HepG2 (cell line): Measurements from ENCODE around the gene PLA2G4D. TPM values are rescaled to one million over a fixed set of nuclear protein-coding genes. Genes with fewer than 3 reads are reported as not detected.

Experiments used
- CREM ChIP-seq, 2 experiments: sonication (generic) in 1 of 2; formaldehyde crosslinking in 1 of 2; IDR thresholded peaks; 2 replicates each; pipeline versions ENCODE4 v1.4.0 to v1.6.1; 2016 to 2020; ENCODE audit warnings: antibody characterized with exemption in 1 of 2, mild to moderate bottlenecking in 1 of 2, missing genetic modification reagents in 1 of 2
- FOXK1 ChIP-seq: sonication (generic); formaldehyde crosslinking; IDR thresholded peaks from 2 replicates; pipeline ENCODE4 v1.4.0; 2020; ENCODE audit warnings: low read depth, missing genetic modification reagents, borderline replicate concordance
- GATAD2A ChIP-seq: IDR thresholded peaks from 2 replicates; pipeline ENCODE4 v1.6.1; 2016
- HMG20A ChIP-seq: IDR thresholded peaks from 2 replicates; pipeline ENCODE4 v1.6.1; 2016; ENCODE audit warnings: borderline replicate concordance
- HNF4A ChIP-seq: sonication (generic); formaldehyde crosslinking; IDR thresholded peaks from 2 replicates; pipeline ENCODE4 v1.4.0; 2020; ENCODE audit warnings: missing genetic modification reagents
- KDM3A ChIP-seq: IDR thresholded peaks from 2 replicates; pipeline ENCODE4 v1.6.1; 2018; ENCODE audit warnings: low read depth, missing compliant biosample characterization
- RXRA ChIP-seq: sonication (generic); formaldehyde crosslinking; IDR thresholded peaks from 2 replicates; pipeline ENCODE4 v1.5.1; 2020; ENCODE audit warnings: missing genetic modification reagents
- TCF7 ChIP-seq: sonication (generic); IDR thresholded peaks from 2 replicates; pipeline ENCODE4 v1.6.1; 2016; ENCODE audit warnings: antibody characterized with exemption, low read depth
- ZBTB38 ChIP-seq: sonication (generic); formaldehyde crosslinking; IDR thresholded peaks from 2 replicates; pipeline ENCODE4 v1.5.1; 2020; ENCODE audit warnings: mild to moderate bottlenecking, missing genetic modification reagents
- ZFP36 ChIP-seq: fragments of 150-350 bp; IDR thresholded peaks from 2 replicates; pipeline ENCODE4 v1.6.1; 2018; ENCODE audit warnings: borderline replicate concordance, low read length, low read depth; ENCODE audit not compliant: partially characterized antibody
- ZFY ChIP-seq: sonication (generic); formaldehyde crosslinking; IDR thresholded peaks from 2 replicates; pipeline ENCODE4 v1.4.0; 2020; ENCODE audit warnings: missing genetic modification reagents
- ZNF136 ChIP-seq: sonication (generic); formaldehyde crosslinking; IDR thresholded peaks from 2 replicates; pipeline ENCODE4 v1.8.1; 2022; ENCODE audit warnings: low read depth, mild to moderate bottlenecking, moderate library complexity, missing genetic modification reagents
- ZNF337 ChIP-seq: sonication (generic); formaldehyde crosslinking; IDR thresholded peaks from 2 replicates; pipeline ENCODE4 v1.5.1; 2020; ENCODE audit warnings: missing genetic modification reagents, low read depth, mild to moderate bottlenecking, borderline replicate concordance
- ZNF552 ChIP-seq: sonication (generic); formaldehyde crosslinking; IDR thresholded peaks from 2 replicates; pipeline ENCODE4 v1.9.0; 2022; ENCODE audit warnings: missing genetic modification reagents, mild to moderate bottlenecking, borderline replicate concordance
- ZNF589 ChIP-seq: sonication (generic); formaldehyde crosslinking; conservative IDR thresholded peaks from 2 replicates; pipeline ENCODE4 v1.8.0; 2022; ENCODE audit warnings: mild to moderate bottlenecking, moderate library complexity, missing genetic modification reagents
- ZNF788 ChIP-seq: sonication (generic); formaldehyde crosslinking; IDR thresholded peaks from 2 replicates; pipeline ENCODE4 v1.5.0; 2020; ENCODE audit warnings: mild to moderate bottlenecking, missing genetic modification reagents, borderline replicate concordance
- ZNF792 ChIP-seq: IDR thresholded peaks from 2 replicates; pipeline ENCODE4 v1.6.1; 2016
- polyA plus RNA-seq, 8 experiments: library from polyadenylated mRNA; depleted of rRNA in 3 of 8; stranded (reverse) in 7 of 8; unstranded in 1 of 8; fragments of >200 nt; fragmentation: Illumina TruSeq in 4 of 8; extraction: Trizol in 4 of 8; gene quantifications; 2 replicates each; pipeline versions ENCODE4 v1.2.1 to v1.2.3, GENCODE V29; 2011 to 2016; ENCODE audit warnings: low read depth in 4 of 8, missing spikeins in 1 of 8, mixed read lengths in 1 of 8; ENCODE audit not compliant: insufficient read depth in 1 of 8
- total RNA-seq, 5 experiments: library from RNA; depleted of rRNA; stranded (reverse); fragments of >200 nt; fragmentation: Illumina TruSeq; extraction: Trizol; gene quantifications; 2 replicates each; pipeline ENCODE4 v1.2.3, GENCODE V29; 2016; ENCODE audit warnings: low read depth in 1 of 5
- TF ChIP-seq, protein P1 (sequence below): sonication (generic); formaldehyde crosslinking; IDR thresholded peaks from 2 replicates; pipeline ENCODE4 v1.4.0; 2020; ENCODE audit warnings: missing genetic modification reagents
- TF ChIP-seq, protein P2 (sequence below): sonication (generic); formaldehyde crosslinking; IDR thresholded peaks from 2 replicates; pipeline ENCODE4 v1.4.0; 2020; ENCODE audit warnings: mild to moderate bottlenecking, missing genetic modification reagents
- TF ChIP-seq, protein P3 (sequence below): sonication (generic); formaldehyde crosslinking; IDR thresholded peaks from 2 replicates; pipeline ENCODE4 v1.4.0; 2020; ENCODE audit warnings: missing genetic modification reagents, borderline replicate concordance
- TF ChIP-seq, protein P4 (sequence below): IDR thresholded peaks from 2 replicates; pipeline ENCODE4 v1.6.1; 2016; ENCODE audit warnings: mild to moderate bottlenecking, missing biosample characterization, missing genetic modification reagents

The PLA2G4D gene
- total and polyA plus RNA-seq, 2 of the 13 experiments (the other 11 are each of a cell fraction or from before 2014, with no cell fraction given) = 0.04 to 0.21 TPM

DNA sequence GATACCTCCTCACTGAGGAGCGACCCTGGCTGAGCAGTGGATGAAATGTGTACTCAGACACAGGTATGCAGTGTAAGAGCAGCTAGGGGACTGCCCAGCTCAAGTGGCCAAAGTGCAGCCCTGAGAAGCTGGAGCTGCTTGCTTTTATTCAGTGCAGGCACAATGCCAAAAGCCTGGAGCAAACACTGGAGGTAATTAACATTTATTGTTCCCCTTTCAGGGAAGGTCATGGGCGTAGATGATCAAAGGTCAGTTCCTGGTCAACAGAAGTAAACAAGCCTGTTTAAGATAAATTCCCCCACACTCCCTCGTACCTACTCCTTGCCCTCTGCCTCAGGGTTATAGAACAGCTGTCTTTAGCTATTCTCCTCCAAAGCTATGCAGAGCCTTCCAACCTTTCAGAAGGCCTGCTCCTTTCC lies 44.6 kb upstream of the PLA2G4D start (continued):
- TF ChIP-seq HMG20A (CRISPR knock-in tag) (peak; percentile 33; the same call in 1 of the 2 replicates), ZNF788 (CRISPR knock-in tag) (peak; percentile 83), CREM (IDR thresholded peaks at IDR 0.05) (peak; percentile 62; the same call in 1 of the 2 replicates), CREM (CRISPR knock-in tag; IDR thresholded peaks at IDR 0.05) (no peak), TCF7 (peak; percentile 59), ZNF792 (CRISPR knock-in tag) (peak; percentile 92), GATAD2A (peak; percentile 91), ZNF337 (CRISPR knock-in tag) (no peak), ZFP36 (peak; percentile 97), FOXK1 (CRISPR knock-in tag) (peak; percentile 46; the same call in 1 of the 2 replicates), KDM3A (CRISPR knock-in tag) (peak; percentile 77; the same call in 1 of the 2 replicates), ZNF589 (CRISPR knock-in tag) (peak; percentile 54), HNF4A (CRISPR knock-in tag) (peak; percentile 93), ZNF552 (CRISPR knock-in tag) (no peak; the same call in 1 of the 2 replicates), RXRA (CRISPR knock-in tag) (peak; percentile 85; the same call in 1 of the 2 replicates), ZFY (CRISPR knock-in tag) (peak; percentile 37; the same call in 1 of the 2 replicates), ZNF136 (CRISPR knock-in tag) (no peak), ZBTB38 (no peak)
- TF ChIP-seq, protein P1, sequence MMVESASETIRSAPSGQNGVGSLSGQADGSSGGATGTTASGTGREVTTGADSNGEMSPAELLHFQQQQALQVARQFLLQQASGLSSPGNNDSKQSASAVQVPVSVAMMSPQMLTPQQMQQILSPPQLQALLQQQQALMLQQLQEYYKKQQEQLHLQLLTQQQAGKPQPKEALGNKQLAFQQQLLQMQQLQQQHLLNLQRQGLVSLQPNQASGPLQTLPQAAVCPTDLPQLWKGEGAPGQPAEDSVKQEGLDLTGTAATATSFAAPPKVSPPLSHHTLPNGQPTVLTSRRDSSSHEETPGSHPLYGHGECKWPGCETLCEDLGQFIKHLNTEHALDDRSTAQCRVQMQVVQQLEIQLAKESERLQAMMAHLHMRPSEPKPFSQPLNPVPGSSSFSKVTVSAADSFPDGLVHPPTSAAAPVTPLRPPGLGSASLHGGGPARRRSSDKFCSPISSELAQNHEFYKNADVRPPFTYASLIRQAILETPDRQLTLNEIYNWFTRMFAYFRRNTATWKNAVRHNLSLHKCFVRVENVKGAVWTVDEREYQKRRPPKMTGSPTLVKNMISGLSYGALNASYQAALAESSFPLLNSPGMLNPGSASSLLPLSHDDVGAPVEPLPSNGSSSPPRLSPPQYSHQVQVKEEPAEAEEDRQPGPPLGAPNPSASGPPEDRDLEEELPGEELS (CRISPR knock-in tag) = peak; percentile 96
- TF ChIP-seq, protein P2, sequence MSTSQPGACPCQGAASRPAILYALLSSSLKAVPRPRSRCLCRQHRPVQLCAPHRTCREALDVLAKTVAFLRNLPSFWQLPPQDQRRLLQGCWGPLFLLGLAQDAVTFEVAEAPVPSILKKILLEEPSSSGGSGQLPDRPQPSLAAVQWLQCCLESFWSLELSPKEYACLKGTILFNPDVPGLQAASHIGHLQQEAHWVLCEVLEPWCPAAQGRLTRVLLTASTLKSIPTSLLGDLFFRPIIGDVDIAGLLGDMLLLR (CRISPR knock-in tag) = no peak
- TF ChIP-seq, protein P3, sequence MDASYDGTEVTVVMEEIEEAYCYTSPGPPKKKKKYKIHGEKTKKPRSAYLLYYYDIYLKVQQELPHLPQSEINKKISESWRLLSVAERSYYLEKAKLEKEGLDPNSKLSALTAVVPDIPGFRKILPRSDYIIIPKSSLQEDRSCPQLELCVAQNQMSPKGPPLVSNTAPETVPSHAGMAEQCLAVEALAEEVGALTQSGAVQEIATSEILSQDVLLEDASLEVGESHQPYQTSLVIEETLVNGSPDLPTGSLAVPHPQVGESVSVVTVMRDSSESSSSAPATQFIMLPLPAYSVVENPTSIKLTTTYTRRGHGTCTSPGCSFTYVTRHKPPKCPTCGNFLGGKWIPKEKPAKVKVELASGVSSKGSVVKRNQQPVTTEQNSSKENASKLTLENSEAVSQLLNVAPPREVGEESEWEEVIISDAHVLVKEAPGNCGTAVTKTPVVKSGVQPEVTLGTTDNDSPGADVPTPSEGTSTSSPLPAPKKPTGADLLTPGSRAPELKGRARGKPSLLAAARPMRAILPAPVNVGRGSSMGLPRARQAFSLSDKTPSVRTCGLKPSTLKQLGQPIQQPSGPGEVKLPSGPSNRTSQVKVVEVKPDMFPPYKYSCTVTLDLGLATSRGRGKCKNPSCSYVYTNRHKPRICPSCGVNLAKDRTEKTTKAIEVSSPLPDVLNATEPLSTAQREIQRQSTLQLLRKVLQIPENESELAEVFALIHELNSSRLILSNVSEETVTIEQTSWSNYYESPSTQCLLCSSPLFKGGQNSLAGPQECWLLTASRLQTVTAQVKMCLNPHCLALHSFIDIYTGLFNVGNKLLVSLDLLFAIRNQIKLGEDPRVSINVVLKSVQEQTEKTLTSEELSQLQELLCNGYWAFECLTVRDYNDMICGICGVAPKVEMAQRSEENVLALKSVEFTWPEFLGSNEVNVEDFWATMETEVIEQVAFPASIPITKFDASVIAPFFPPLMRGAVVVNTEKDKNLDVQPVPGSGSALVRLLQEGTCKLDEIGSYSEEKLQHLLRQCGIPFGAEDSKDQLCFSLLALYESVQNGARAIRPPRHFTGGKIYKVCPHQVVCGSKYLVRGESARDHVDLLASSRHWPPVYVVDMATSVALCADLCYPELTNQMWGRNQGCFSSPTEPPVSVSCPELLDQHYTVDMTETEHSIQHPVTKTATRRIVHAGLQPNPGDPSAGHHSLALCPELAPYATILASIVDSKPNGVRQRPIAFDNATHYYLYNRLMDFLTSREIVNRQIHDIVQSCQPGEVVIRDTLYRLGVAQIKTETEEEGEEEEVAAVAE (CRISPR knock-in tag) = 0 out of 2 replicates have a peak, but pooled peaks have one; percentile 37
- TF ChIP-seq, protein P4, sequence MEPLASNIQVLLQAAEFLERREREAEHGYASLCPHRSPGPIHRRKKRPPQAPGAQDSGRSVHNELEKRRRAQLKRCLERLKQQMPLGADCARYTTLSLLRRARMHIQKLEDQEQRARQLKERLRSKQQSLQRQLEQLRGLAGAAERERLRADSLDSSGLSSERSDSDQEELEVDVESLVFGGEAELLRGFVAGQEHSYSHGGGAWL (CRISPR knock-in tag) = 0 out of 2 replicates have a peak, but pooled peaks have one; percentile 45
